Testis (tissue), 3 donors: Measurements from ENCODE around the gene KLHDC7A. TPM values are rescaled to one million over a fixed set of nuclear protein-coding genes. Genes with fewer than 3 reads are reported as not detected.

Experiments
- DNase-seq: peaks from one replicate; pipeline ENCODE4 v3.0.0-alpha.2; 2019
- H3K27ac ChIP-seq, 2 donors: fragments of 200-600 bp; sonication (generic); one replicate each; pipeline ENCODE4 v1.5.1; 2019
- H3K27me3 ChIP-seq: fragments of 200-600 bp; sonication (generic); one replicate; pipeline ENCODE4 v1.5.1; 2019
- H3K36me3 ChIP-seq: fragments of 200-600 bp; sonication (generic); one replicate; pipeline ENCODE4 v1.5.1; 2017; ENCODE audit warnings: low read depth; ENCODE audit errors: missing control alignments
- H3K4me1 ChIP-seq: fragments of 200-600 bp; sonication (generic); one replicate; pipeline ENCODE4 v1.5.1; 2019
- H3K4me3 ChIP-seq, 2 donors: fragments of 200-600 bp; sonication (generic); one replicate each; pipeline ENCODE4 v1.5.1; 2017 to 2019
- H3K9me3 ChIP-seq: fragments of 200-600 bp; sonication (generic); one replicate; pipeline ENCODE4 v1.5.1; 2017
- CTCF ChIP-seq, 3 experiments: fragments of 450-650 bp in 2 of 3; fragments of 200-600 bp in 1 of 3; sonication (generic) in 1 of 3; IDR thresholded peaks; one replicate each; pipeline ENCODE4 v1.5.1; 2016 to 2019; ENCODE audit warnings: antibody characterized with exemption in 3 of 3, mild to moderate bottlenecking in 2 of 3, moderate library complexity in 1 of 3
- POLR2A ChIP-seq: fragments of 450-650 bp; IDR thresholded peaks from one replicate; pipeline ENCODE4 v1.6.1; 2017; ENCODE audit warnings: antibody characterized with exemption, mild to moderate bottlenecking, moderate library complexity
- WGBS, 2 donors: methylation state at CpG; one replicate each; pipeline ENCODE4 v1.1.5; 2018; 5-methylcytosine and 5-hydroxymethylcytosine counted together
- intact Hi-C: fragments of 100-400 bp; cut with DNase I; formaldehyde crosslinking; loops from one replicate; pipeline ENCODE4 v1.15.1; 2023; ENCODE audit warnings: low total_unique reads
- polyA plus RNA-seq: library from polyadenylated mRNA; stranded (reverse); fragments of 350-450 nt; fragmentation: Illumina TruSeq; extraction: RNeasy Lipid Tissue Mini Kit (QIAGEN cat#74804); gene quantifications from one replicate; pipeline ENCODE4 v1.2.3, GENCODE V29; 2014; ENCODE audit warnings: low read depth, low replicate concordance; ENCODE audit not compliant: insufficient read depth
- small RNA-seq, 2 donors: library from RNA; depleted of rRNA; stranded (forward); fragments of <200 nt; gene quantifications; one replicate each; pipeline ENCODE3, GENCODE V24; 2016
- total RNA-seq, 2 donors: library from RNA; depleted of rRNA; stranded (reverse); fragments of >200 nt; gene quantifications; one replicate each; pipeline ENCODE4 v1.2.3, GENCODE V29; 2016

Gene KLHDC7A
- total and polyA plus RNA-seq, 3 donors from 2014 or later = 0.06 to 1.3 (median 0.08) TPM

GRCh38 chr1:18534810-18535205 is 54.1 kb downstream of the KLHDC7A start:
- TF ChIP-seq POLR2A (no peak), CTCF (IDR thresholded peaks at IDR 0.05) (no peak)
- Histone ChIP-seq H3K4me1 (peaks cover 4% of the 10 kb centered on the region), H3K9me3 (no peaks in the 10 kb centered on the region), H3K36me3 (no peaks in the 10 kb centered on the region), H3K4me3 (no peak overlapping the region), H3K27me3 (no peaks in the 10 kb centered on the region), H3K27ac (no peak overlapping the region)
- 74 to 80% methylated on average over 6 of the region's 6 CpGs for WGBS, 2 donors
- no peak for DNase-seq
- intact Hi-C loops = no loop called here

Small RNA genes lying within 50 kb of the gene (small RNA-seq; reads per million reads assigned to genes)
- gene DYNLL1P3 = 0 reads per million in 2 donors

Other genes with a start within 250 kb of the KLHDC7A start
- under 1 TPM; 0.16 to 0.37 TPM for gene PAX7, start 149.9 kb downstream of the KLHDC7A start, total RNA-seq
- 0.18 TPM for gene PAX7, start 149.9 kb downstream of the KLHDC7A start, polyA plus RNA-seq